DND-41 (cell line): ENCODE results near the gene RSAD2.

Experiments used
- ATAC-seq: fragments of 200-7000 bp; cut with Tn5 transposase; 3 replicates; pipeline ENCODE4 v1.9.1; 2021; ENCODE audit warnings: low read depth; ENCODE audit not compliant: insufficient read depth
- DNase-seq: peaks from one replicate; pipeline ENCODE4 v3.0.0-alpha.2; 2020
- H2AFZ ChIP-seq: 2 replicates; pipeline ENCODE4 v1.6.0; 2012; ENCODE audit warnings: low read depth, low read length
- H3K27ac ChIP-seq: 2 replicates; pipeline ENCODE4 v1.5.1; 2012; ENCODE audit warnings: low read length, inconsistent platforms
- H3K27me3 ChIP-seq: fragments of 200-600 bp; sonication (generic); 2 replicates; pipeline ENCODE4 v1.6.0; 2012; ENCODE audit warnings: low read length, mild to moderate bottlenecking, inconsistent platforms; ENCODE audit not compliant: insufficient read depth, poor library complexity
- H3K36me3 ChIP-seq: 2 replicates; pipeline ENCODE4 v1.5.1; 2012; ENCODE audit warnings: low read length, inconsistent platforms; ENCODE audit not compliant: insufficient read depth
- H3K4me1 ChIP-seq: 2 replicates; pipeline ENCODE4 v1.5.1; 2012; ENCODE audit warnings: mild to moderate bottlenecking, low read length; ENCODE audit not compliant: insufficient read depth
- H3K4me2 ChIP-seq: 2 replicates; pipeline ENCODE4 v1.6.0; 2012; ENCODE audit warnings: mild to moderate bottlenecking, moderate library complexity, low read length, inconsistent platforms; ENCODE audit not compliant: insufficient read depth
- H3K4me3 ChIP-seq, 2 experiments: fragments of 200-600 bp in 1 of 2; shearing (Covaris generic) in 1 of 2; 2 replicates each; pipeline ENCODE4 v1.5.1; 2012 to 2016; ENCODE audit warnings: inconsistent platforms in 2 of 2, low read length in 2 of 2, mild to moderate bottlenecking in 2 of 2, low read depth in 1 of 2, moderate library complexity in 1 of 2
- H3K79me2 ChIP-seq: 2 replicates; pipeline ENCODE4 v1.6.0; 2012; ENCODE audit warnings: low read length, inconsistent platforms; ENCODE audit not compliant: insufficient read depth
- H3K9ac ChIP-seq: 2 replicates; pipeline ENCODE4 v1.6.0; 2012; ENCODE audit warnings: low read depth, mild to moderate bottlenecking, inconsistent platforms, low read length, moderate library complexity
- H3K9me3 ChIP-seq: 2 replicates; pipeline ENCODE4 v1.5.1; 2012; ENCODE audit warnings: low read length, moderate library complexity, mild to moderate bottlenecking, inconsistent platforms; ENCODE audit not compliant: insufficient read depth, severe bottlenecking
- H4K20me1 ChIP-seq: 2 replicates; pipeline ENCODE4 v1.6.0; 2012; ENCODE audit warnings: low read length; ENCODE audit not compliant: insufficient read depth
- CTCF ChIP-seq: IDR thresholded peaks from 2 replicates; pipeline ENCODE4 v1.5.1; 2012; ENCODE audit warnings: borderline replicate concordance, low read length, moderate library complexity, mild to moderate bottlenecking; ENCODE audit not compliant: poor library complexity, severe bottlenecking; ENCODE audit errors: extremely low read depth
- EZH2 ChIP-seq: IDR thresholded peaks from 3 replicates; pipeline ENCODE4 v1.6.1; 2012; ENCODE audit warnings: borderline replicate concordance, low read depth, mild to moderate bottlenecking, moderate library complexity, low read length, inconsistent platforms; ENCODE audit not compliant: severe bottlenecking

RSAD2 gene

GRCh38 chr2:6906165-6906741 lies 28.7 kb downstream of the RSAD2 start:
- Histone ChIP-seq H4K20me1 (no peaks in the 10 kb centered on the region), H3K9ac (no peak overlapping the region), H3K36me3 (peaks cover 17% of the 10 kb centered on the region), H3K27me3 (no peaks in the 10 kb centered on the region), H3K79me2 (peaks cover 13% of the 10 kb centered on the region), H3K4me1 (peaks cover 34% of the 10 kb centered on the region), H3K4me2 (no peak overlapping the region), H3K9me3 (no peaks in the 10 kb centered on the region), H3K27ac (no peak overlapping the region), H3K4me3 (no peak overlapping the region), H2AFZ (no peak overlapping the region)
- no peak for DNase-seq
- no peak for ATAC-seq
- TF ChIP-seq EZH2, result no peak
- no peak for TF ChIP-seq CTCF

- peaks cover 55% of the 10 kb centered on the region for H3K4me1 ChIP-seq
- H3K79me2 ChIP-seq, result peaks cover 29% of the 10 kb centered on the region
- no peak for TF ChIP-seq CTCF
- no peak for TF ChIP-seq EZH2
- no peak for DNase-seq
- no peak overlapping the region for H3K4me2 ChIP-seq
- H3K36me3 ChIP-seq, result peaks cover 27% of the 10 kb centered on the region
- H3K27ac ChIP-seq, result peak overlapping the region; percentile 93
- no peaks in the 10 kb centered on the region for H4K20me1 ChIP-seq
- H3K9ac ChIP-seq, result peak overlapping the region; percentile 51; the same call in 1 of the 2 replicates
- no peak overlapping the region for H2AFZ ChIP-seq
- no peaks in the 10 kb centered on the region for H3K27me3 ChIP-seq
- H3K4me3 ChIP-seq, result no peak overlapping the region
- H3K9me3 ChIP-seq, result no peaks in the 10 kb centered on the region
- ATAC-seq, result no peak
These were observed 30.7 kb downstream of the RSAD2 start for GRCh38 chr2:6908291-6908690.

- peak; percentile 75 for DNase-seq
- H3K9ac ChIP-seq, result peak overlapping the region; percentile 51
These were observed 32.1 kb downstream of the RSAD2 start for GRCh38 chr2:6909431-6910385.

More at GRCh38 chr2:6909431-6910385, 32.1 kb downstream of the RSAD2 start:
- peak overlapping the region; percentile 61 for H3K4me2 ChIP-seq
- H4K20me1 ChIP-seq, result no peaks in the 10 kb centered on the region
- TF ChIP-seq EZH2 (no peak), CTCF (peak; percentile 6)
- ATAC-seq, result peak; percentile 88
- peak overlapping the region; percentile 6; the same call in 1 of the 2 replicates for H2AFZ ChIP-seq
- H3K9me3 ChIP-seq, result no peaks in the 10 kb centered on the region
- H3K4me3 ChIP-seq, result peak overlapping the region in 1 of 2 experiments; percentile 38; a peak in 2 of 4 replicates
- peaks cover 34% of the 10 kb centered on the region for H3K79me2 ChIP-seq
- H3K27me3 ChIP-seq, result no peaks in the 10 kb centered on the region
- peaks cover 65% of the 10 kb centered on the region for H3K4me1 ChIP-seq
- H3K27ac ChIP-seq, result peak overlapping the region; percentile 93
- H3K36me3 ChIP-seq, result peaks cover 35% of the 10 kb centered on the region
